PC-3 (cell line): ENCODE measurements around the gene RAD21L1. TPM values are rescaled to one million over a fixed set of nuclear protein-coding genes. Genes with fewer than 3 reads are reported as not detected.

Experiments
- ATAC-seq: fragments of 200-7000 bp; cut with Tn5 transposase; 2 replicates; pipeline ENCODE4 v1.9.1; 2020; ENCODE audit warnings: mild to moderate bottlenecking, moderate library complexity
- BruUV-seq: library from RNA; stranded (reverse); fragments of 400-500 nt; replicated peaks from 2 replicates; lab custom pipeline; 2021; lab: Mats Ljungman, UMichigan
- CTCF ChIA-PET: fragments of 300-600 bp; sonication (Branson Sonifier 250); formaldehyde crosslinking; loops from one replicate; lab custom pipeline; 2022; ENCODE audit warnings: antibody characterized with exemption; lab: Charles Lee
- POLR2A ChIA-PET: fragments of 300-600 bp; sonication (Branson Sonifier 250); formaldehyde crosslinking; loops from one replicate; lab custom pipeline; 2022; ENCODE audit warnings: antibody characterized with exemption; ENCODE audit not compliant: unreplicated experiment; lab: Charles Lee
- DNase-seq: peaks from one replicate; pipeline ENCODE4 v3.0.0-alpha.2; 2015
- H2AFZ ChIP-seq: fragments of 300-600 bp; sonication (generic); 2 replicates; pipeline ENCODE4 v1.6.0; 2016; ENCODE audit warnings: antibody characterized with exemption, low read length
- H3F3A ChIP-seq: fragments of 300-600 bp; sonication (generic); one replicate; pipeline ENCODE4 v1.6.0; 2017; ENCODE audit warnings: antibody characterized with exemption, low read length, control low read depth, mild to moderate bottlenecking; ENCODE audit not compliant: unreplicated experiment
- H3K27ac ChIP-seq: fragments of 300-600 bp; sonication (generic); 2 replicates; pipeline ENCODE4 v1.5.1; 2016; ENCODE audit warnings: mild to moderate bottlenecking, low read length
- H3K27me3 ChIP-seq: fragments of 300-600 bp; sonication (generic); 2 replicates; pipeline ENCODE4 v1.6.1; 2016; ENCODE audit warnings: low read length, mixed read lengths
- H3K36me3 ChIP-seq: fragments of 300-600 bp; sonication (generic); 2 replicates; pipeline ENCODE4 v1.6.1; 2016; ENCODE audit warnings: low read depth, mixed run types, low read length, mixed read lengths
- H3K4me1 ChIP-seq: fragments of 300-600 bp; sonication (generic); 2 replicates; pipeline ENCODE4 v1.5.1; 2016; ENCODE audit warnings: low read length; ENCODE audit not compliant: insufficient read depth
- H3K4me2 ChIP-seq: fragments of 300-600 bp; sonication (generic); 2 replicates; pipeline ENCODE4 v1.6.0; 2016; ENCODE audit warnings: low read length
- H3K4me3 ChIP-seq: fragments of 300-600 bp; sonication (generic); 2 replicates; pipeline ENCODE4 v1.5.1; 2016; ENCODE audit warnings: mild to moderate bottlenecking, low read length, mixed read lengths
- H3K79me2 ChIP-seq: fragments of 300-600 bp; sonication (generic); 2 replicates; pipeline ENCODE4 v1.6.1; 2017; ENCODE audit warnings: low read length, mixed read lengths
- H3K9ac ChIP-seq: fragments of 300-600 bp; sonication (generic); 2 replicates; pipeline ENCODE4 v1.6.0; 2016; ENCODE audit warnings: mild to moderate bottlenecking, low read length
- H3K9me2 ChIP-seq: fragments of 300-600 bp; sonication (generic); replicated peaks from 2 replicates; pipeline ENCODE4 v1.6.1; 2016; ENCODE audit warnings: mixed run types, low read length, mixed read lengths
- H3K9me3 ChIP-seq: fragments of 300-600 bp; sonication (generic); 2 replicates; pipeline ENCODE4 v1.6.1; 2016; ENCODE audit warnings: low read length, mixed read lengths
- H4K20me1 ChIP-seq: fragments of 300-600 bp; sonication (generic); 2 replicates; pipeline ENCODE4 v1.6.1; 2016; ENCODE audit warnings: low read length, mixed read lengths
- EZH2 ChIP-seq: fragments of 300-600 bp; sonication (generic); IDR thresholded peaks from one replicate; pipeline ENCODE4 v1.6.1; 2017; ENCODE audit warnings: antibody characterized with exemption, mild to moderate bottlenecking, low read length; ENCODE audit not compliant: unreplicated experiment
- EZH2phosphoT487 ChIP-seq: fragments of 300-600 bp; sonication (generic); IDR thresholded peaks from 2 replicates; pipeline ENCODE4 v1.6.1; 2018; ENCODE audit warnings: mild to moderate bottlenecking, antibody characterized with exemption, low read length, borderline replicate concordance
- intact Hi-C: fragments of 100-400 bp; cut with micrococcal nuclease; formaldehyde crosslinking; loops from 2 replicates; pipeline ENCODE4 v1.9.0; 2023
- total RNA-seq: library from RNA; depleted of rRNA; stranded (reverse); fragments of >200 nt; gene quantifications from 2 replicates; pipeline ENCODE4 v1.2.3, GENCODE V29; 2014
- TF ChIP-seq, protein P1 (sequence below): fragments of 300-600 bp; sonication (generic); conservative IDR thresholded peaks from 2 replicates; pipeline ENCODE4 v1.5.1; 2017; ENCODE audit warnings: antibody characterized with exemption, low read depth, mild to moderate bottlenecking, low read length

Gene RAD21L1
- total RNA-seq, 1 experiment from 2014 or later: 0.11 TPM

- ATAC-seq: peak; percentile 53; the same call in 1 of the 2 replicates
- Histone ChIP-seq H3K4me3 (no peak overlapping the region), H3K27me3 (no peaks in the 10 kb centered on the region)
Observed at GRCh38 chr20:1209447-1210387, 16.1 kb upstream of the RAD21L1 start.

DNA sequence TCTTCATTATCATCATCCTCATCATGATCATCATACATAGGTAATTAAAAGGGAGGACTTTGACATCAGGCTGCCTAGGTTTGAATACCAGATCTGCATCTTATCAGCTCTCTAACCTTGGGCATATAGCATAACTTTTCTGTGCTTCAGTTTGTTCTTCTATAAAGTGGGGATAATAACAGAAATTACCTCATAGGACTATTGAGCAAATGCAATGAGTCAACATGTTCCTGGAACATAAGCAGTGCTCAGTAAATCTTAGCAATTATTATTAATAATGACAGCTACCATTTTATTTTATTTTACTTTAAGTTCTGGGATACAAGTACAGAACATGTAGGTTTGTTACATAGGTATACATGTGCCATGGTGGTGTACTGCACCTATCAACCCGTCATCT is 15.3 kb upstream of the RAD21L1 start:
- no peak overlapping the region for H3K4me3 ChIP-seq
- no peaks in the 10 kb centered on the region for H4K20me1 ChIP-seq
- no TSS peak for BruUV-seq
- no peak overlapping the region for H2AFZ ChIP-seq
- ChIA-PET CTCF (interaction anchor here (0.7 kb wide), 1 partner anchor 23 kb away, joined by 3 read pairs; no protein-coding TSS in a partner anchor), POLR2A (no interaction called here)
- no peaks in the 10 kb centered on the region for H3K79me2 ChIP-seq
- no peaks in the 10 kb centered on the region for H3K27me3 ChIP-seq
- TF ChIP-seq EZH2 (no peak), EZH2phosphoT487 (no peak)
- TF ChIP-seq, protein P1, sequence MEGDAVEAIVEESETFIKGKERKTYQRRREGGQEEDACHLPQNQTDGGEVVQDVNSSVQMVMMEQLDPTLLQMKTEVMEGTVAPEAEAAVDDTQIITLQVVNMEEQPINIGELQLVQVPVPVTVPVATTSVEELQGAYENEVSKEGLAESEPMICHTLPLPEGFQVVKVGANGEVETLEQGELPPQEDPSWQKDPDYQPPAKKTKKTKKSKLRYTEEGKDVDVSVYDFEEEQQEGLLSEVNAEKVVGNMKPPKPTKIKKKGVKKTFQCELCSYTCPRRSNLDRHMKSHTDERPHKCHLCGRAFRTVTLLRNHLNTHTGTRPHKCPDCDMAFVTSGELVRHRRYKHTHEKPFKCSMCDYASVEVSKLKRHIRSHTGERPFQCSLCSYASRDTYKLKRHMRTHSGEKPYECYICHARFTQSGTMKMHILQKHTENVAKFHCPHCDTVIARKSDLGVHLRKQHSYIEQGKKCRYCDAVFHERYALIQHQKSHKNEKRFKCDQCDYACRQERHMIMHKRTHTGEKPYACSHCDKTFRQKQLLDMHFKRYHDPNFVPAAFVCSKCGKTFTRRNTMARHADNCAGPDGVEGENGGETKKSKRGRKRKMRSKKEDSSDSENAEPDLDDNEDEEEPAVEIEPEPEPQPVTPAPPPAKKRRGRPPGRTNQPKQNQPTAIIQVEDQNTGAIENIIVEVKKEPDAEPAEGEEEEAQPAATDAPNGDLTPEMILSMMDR: no peak
- no peaks in the 10 kb centered on the region for H3K9me2 ChIP-seq
- ATAC-seq: no peak
- intact Hi-C loops: loop anchor here (5.0 kb wide), 1 partner anchor 93 kb away; the partner anchor contains the start of gene PSMF1
- no peaks in the 10 kb centered on the region for H3K36me3 ChIP-seq
- no peak overlapping the region for H3K27ac ChIP-seq
- no peak overlapping the region for H3K9ac ChIP-seq
- no peaks in the 10 kb centered on the region for H3K9me3 ChIP-seq
- DNase-seq: no peak
- no peaks in the 10 kb centered on the region for H3F3A ChIP-seq
- 0 out of 2 replicates have a peak, but pooled peaks cover 3% of the 10 kb centered on the region for H3K4me1 ChIP-seq
- no peak overlapping the region for H3K4me2 ChIP-seq

More at GRCh38 chr20:1209447-1210387, 16.1 kb upstream of the RAD21L1 start:
- ChIA-PET CTCF (interaction anchor here (0.6 to 0.7 kb wide), 2 partner anchors 120 to 294 kb away, joined by 3 to 5 read pairs; no protein-coding TSS in a partner anchor), POLR2A (no interaction called here)
- TF ChIP-seq EZH2phosphoT487 (no peak), EZH2 (no peak)
- TF ChIP-seq, protein P1: peak; percentile 61
- H3K79me2 ChIP-seq: no peaks in the 10 kb centered on the region
- no peak overlapping the region for H3K9ac ChIP-seq
- H3K9me3 ChIP-seq: no peaks in the 10 kb centered on the region
- no peaks in the 10 kb centered on the region for H3F3A ChIP-seq
- intact Hi-C loops: loop anchor here (1.0 to 5.0 kb wide), 3 partner anchors 92 to 294 kb away; partner anchors contain the start of gene PSMF1
- no peaks in the 10 kb centered on the region for H4K20me1 ChIP-seq
- H3K9me2 ChIP-seq: no peaks in the 10 kb centered on the region
- H3K4me1 ChIP-seq: 0 out of 2 replicates have a peak, but pooled peaks cover 3% of the 10 kb centered on the region
- H3K4me2 ChIP-seq: no peak overlapping the region
- DNase-seq: peak; percentile 43
- no peak overlapping the region for H2AFZ ChIP-seq
- H3K36me3 ChIP-seq: no peaks in the 10 kb centered on the region
- H3K27ac ChIP-seq: no peak overlapping the region
- no TSS peak for BruUV-seq
